ENCODE data around the gene IQCN.

IQCN gene

GRCh38 chr19:18234194-18234593, 40.1 kb downstream of the IQCN start:
- FAIRE-seq (no peak), DNase-seq (ENCODE audit: low spot score) (no peak)

- DNase-seq (ENCODE audit: low spot score), result peak; percentile 74
- FAIRE-seq, result no peak
These were observed 40.9 kb downstream of the IQCN start for GRCh38 chr19:18233224-18233825.

GRCh38 chr19:18232540-18233223, 41.6 kb downstream of the IQCN start:
- DNase-seq (ENCODE audit: low spot score) (no peak), FAIRE-seq (no peak)

GRCh38 chr19:18231775-18232174, 42.5 kb downstream of the IQCN start:
- FAIRE-seq (no peak), DNase-seq (ENCODE audit: low spot score) (no peak)

- no peak for FAIRE-seq
These were observed 43.1 kb downstream of the IQCN start for GRCh38 chr19:18230941-18231734.

GRCh38 chr19:18229915-18230314, 44.3 kb downstream of the IQCN start:
- DNase-seq (ENCODE audit: low spot score), result no peak
- FAIRE-seq, result no peak

More at GRCh38 chr19:18230941-18231734, 43.1 kb downstream of the IQCN start:
- no peak for DNase-seq (ENCODE audit: low spot score)

GRCh38 chr19:18229474-18229873, 44.8 kb downstream of the IQCN start:
- FAIRE-seq (no peak), DNase-seq (ENCODE audit: low spot score) (no peak)

- no peak for DNase-seq (ENCODE audit: low spot score)
- FAIRE-seq, result no peak
These were observed 46.4 kb downstream of the IQCN start for GRCh38 chr19:18227781-18228271.

- DNase-seq (ENCODE audit: low spot score), result no peak
- no peak for FAIRE-seq
These were observed 47.1 kb downstream of the IQCN start for GRCh38 chr19:18226956-18227780.

- FAIRE-seq (no peak), DNase-seq (ENCODE audit: low spot score) (no peak)
These were observed 48.4 kb downstream of the IQCN start, which contains the start of gene PDE4C for GRCh38 chr19:18225702-18226468. Gene PDE4C, minus strand, starts transcription at chr19:18226438. Its CDS starts 23 bp downstream, at chr19:18226415.

GRCh38 chr19:18225355-18225701, 48.9 kb downstream of the IQCN start:
- no peak for FAIRE-seq
- no peak for DNase-seq (ENCODE audit: low spot score)

GRCh38 chr19:18224525-18225354, 49.5 kb downstream of the IQCN start:
- DNase-seq (ENCODE audit: low spot score) (peak; percentile 61), FAIRE-seq (no peak)

GRCh38 chr19:18223860-18224524, 50.3 kb downstream of the IQCN start:
- peak; percentile 41 for DNase-seq (ENCODE audit: low spot score)
- FAIRE-seq, result no peak

- no peak for DNase-seq (ENCODE audit: low spot score)
- no peak for FAIRE-seq
These were observed 52.2 kb downstream of the IQCN start for GRCh38 chr19:18221815-18222725.

GRCh38 chr19:18220632-18221275, 53.5 kb downstream of the IQCN start:
- DNase-seq (ENCODE audit: low spot score), result no peak
- no peak for FAIRE-seq

- DNase-seq (ENCODE audit: low spot score) (no peak), FAIRE-seq (no peak)
These were observed 54.2 kb downstream of the IQCN start for GRCh38 chr19:18219911-18220631.

GRCh38 chr19:18218600-18218999, 55.7 kb downstream of the IQCN start:
- FAIRE-seq (no peak), DNase-seq (ENCODE audit: low spot score) (no peak)
